Left hindlimb (tissue), 1 donor: ENCODE data around the gene MGAT5B.
"Not testable (repeated sequence)": the region's sequence is repeated elsewhere in the genome, so short reads cannot be mapped to it uniquely, and the experiment has no call there.

Experiments
- DNase-seq: peaks from one replicate; pipeline ENCODE4 v3.0.0-alpha.2; 2018

MGAT5B gene

GRCh38 chr17:76956846-76957540 lies 88.8 kb downstream of the MGAT5B start:
- DNase-seq = no peak

GRCh38 chr17:76957678-76958464 lies 89.7 kb downstream of the MGAT5B start:
- no peak for DNase-seq

- no peak for DNase-seq
Measured at GRCh38 chr17:76958974-76959373, 90.8 kb downstream of the MGAT5B start.

GRCh38 chr17:76961869-76962268 lies 93.7 kb downstream of the MGAT5B start:
- DNase-seq = no peak

GRCh38 chr17:76962858-76963257 lies 94.7 kb downstream of the MGAT5B start:
- no peak for DNase-seq

GRCh38 chr17:76966016-76966415 lies 97.8 kb downstream of the MGAT5B start:
- DNase-seq = no peak

GRCh38 chr17:76966486-76967181 lies 98.4 kb downstream of the MGAT5B start:
- DNase-seq = no peak

GRCh38 chr17:76967762-76968161 lies 99.6 kb downstream of the MGAT5B start:
- no peak for DNase-seq

- no peak for DNase-seq
Measured at GRCh38 chr17:76968707-76969597, 100.7 kb downstream of the MGAT5B start.

- peak; percentile 59 for DNase-seq
Measured at GRCh38 chr17:76969598-76970172, 101.5 kb downstream of the MGAT5B start.

- DNase-seq = not testable (repeated sequence)
Measured at GRCh38 chr17:76970228-76970627, 102.0 kb downstream of the MGAT5B start.

GRCh38 chr17:76972046-76972641 lies 103.9 kb downstream of the MGAT5B start:
- DNase-seq = no peak

- no peak for DNase-seq
Measured at GRCh38 chr17:76973040-76973439, 104.8 kb downstream of the MGAT5B start.

- no peak for DNase-seq
Measured at GRCh38 chr17:76974721-76975120, 106.5 kb downstream of the MGAT5B start.

GRCh38 chr17:76978050-76978449 lies 109.8 kb downstream of the MGAT5B start:
- not testable (repeated sequence) for DNase-seq

GRCh38 chr17:76981545-76982295 lies 113.5 kb downstream of the MGAT5B start:
- no peak for DNase-seq

GRCh38 chr17:76982408-76983074 lies 114.3 kb downstream of the MGAT5B start:
- DNase-seq = no peak

GRCh38 chr17:76983075-76983775 lies 115.0 kb downstream of the MGAT5B start:
- DNase-seq = no peak

GRCh38 chr17:76986365-76986764 lies 118.2 kb downstream of the MGAT5B start:
- no peak for DNase-seq
